HEK293 (cell line): ENCODE measurements around the gene VWC2L.

ENCODE experiments used
- PRDM6 ChIP-seq: fragments of 450-650 bp; formaldehyde crosslinking; IDR thresholded peaks from 2 replicates; pipeline ENCODE4 v1.5.1; 2017; ENCODE audit warnings: missing biosample characterization, missing genetic modification characterization
- REST ChIP-seq: fragments of 450-650 bp; formaldehyde crosslinking; IDR thresholded peaks from 2 replicates; pipeline ENCODE4 v1.5.1; 2016; ENCODE audit warnings: missing biosample characterization, missing genetic modification characterization
- WT1 ChIP-seq: fragments of 450-650 bp; formaldehyde crosslinking; IDR thresholded peaks from 2 replicates; pipeline ENCODE4 v1.5.1; 2016; ENCODE audit warnings: missing biosample characterization, missing genetic modification characterization
- YY1 ChIP-seq: fragments of 450-650 bp; formaldehyde crosslinking; IDR thresholded peaks from 2 replicates; pipeline ENCODE4 v1.5.1; 2018; ENCODE audit warnings: missing biosample characterization, missing genetic modification characterization
- ZBTB1 ChIP-seq: fragments of 450-650 bp; formaldehyde crosslinking; IDR thresholded peaks from 2 replicates; pipeline ENCODE4 v1.5.1; 2016; ENCODE audit warnings: missing biosample characterization, missing genetic modification characterization
- ZNF274 ChIP-seq, 2 experiments: fragments of 200-500 bp in 1 of 2; fragments of 450-650 bp in 1 of 2; sonication (Bioruptor generic) in 1 of 2; formaldehyde crosslinking in 1 of 2; IDR thresholded peaks; 2 replicates each; pipeline versions ENCODE4 v1.5.1 to v1.6.1; 2014 to 2016; ENCODE audit warnings: borderline replicate concordance in 1 of 2, inconsistent platforms in 1 of 2, low read length in 1 of 2, missing biosample characterization in 1 of 2, missing genetic modification characterization in 1 of 2
- ZNF580 ChIP-seq: fragments of 450-650 bp; formaldehyde crosslinking; IDR thresholded peaks from 2 replicates; pipeline ENCODE4 v1.5.1; 2016; ENCODE audit warnings: missing biosample characterization, missing genetic modification characterization
- TF ChIP-seq, protein P1 (sequence below): fragments of 450-650 bp; formaldehyde crosslinking; IDR thresholded peaks from 2 replicates; pipeline ENCODE4 v1.5.1; 2016; ENCODE audit warnings: missing biosample characterization, missing genetic modification characterization
- TF ChIP-seq, protein P2 (sequence below): fragments of 450-650 bp; formaldehyde crosslinking; IDR thresholded peaks from 2 replicates; pipeline ENCODE4 v1.5.1; 2016; ENCODE audit warnings: missing biosample characterization, missing genetic modification characterization, low read depth

DNA sequence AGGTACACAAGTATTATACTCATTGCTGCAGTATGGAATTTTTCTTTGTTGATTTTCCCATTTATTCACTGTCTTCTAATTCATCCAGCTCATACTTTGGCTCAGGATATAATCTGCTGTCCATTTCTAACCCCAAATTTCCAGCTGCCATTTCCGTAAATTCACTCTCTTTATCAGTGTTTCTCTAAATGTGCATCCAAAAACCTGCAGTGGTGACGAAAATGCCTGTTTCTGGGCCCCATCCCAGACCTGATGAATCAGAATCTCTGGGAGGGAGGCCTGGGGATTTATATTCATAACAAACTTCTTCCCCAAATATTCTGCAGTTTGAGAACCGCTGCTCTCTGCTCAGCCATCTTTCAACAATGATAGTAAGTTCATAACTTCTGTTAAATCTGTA is 86.6 kb downstream of the VWC2L start:
- no peak for TF ChIP-seq REST (tag by site-specific recombination)
- TF ChIP-seq, protein P1, sequence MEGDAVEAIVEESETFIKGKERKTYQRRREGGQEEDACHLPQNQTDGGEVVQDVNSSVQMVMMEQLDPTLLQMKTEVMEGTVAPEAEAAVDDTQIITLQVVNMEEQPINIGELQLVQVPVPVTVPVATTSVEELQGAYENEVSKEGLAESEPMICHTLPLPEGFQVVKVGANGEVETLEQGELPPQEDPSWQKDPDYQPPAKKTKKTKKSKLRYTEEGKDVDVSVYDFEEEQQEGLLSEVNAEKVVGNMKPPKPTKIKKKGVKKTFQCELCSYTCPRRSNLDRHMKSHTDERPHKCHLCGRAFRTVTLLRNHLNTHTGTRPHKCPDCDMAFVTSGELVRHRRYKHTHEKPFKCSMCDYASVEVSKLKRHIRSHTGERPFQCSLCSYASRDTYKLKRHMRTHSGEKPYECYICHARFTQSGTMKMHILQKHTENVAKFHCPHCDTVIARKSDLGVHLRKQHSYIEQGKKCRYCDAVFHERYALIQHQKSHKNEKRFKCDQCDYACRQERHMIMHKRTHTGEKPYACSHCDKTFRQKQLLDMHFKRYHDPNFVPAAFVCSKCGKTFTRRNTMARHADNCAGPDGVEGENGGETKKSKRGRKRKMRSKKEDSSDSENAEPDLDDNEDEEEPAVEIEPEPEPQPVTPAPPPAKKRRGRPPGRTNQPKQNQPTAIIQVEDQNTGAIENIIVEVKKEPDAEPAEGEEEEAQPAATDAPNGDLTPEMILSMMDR (tag by site-specific recombination), result no peak
- TF ChIP-seq ZBTB1, result no peak
- no peak for TF ChIP-seq ZNF580
- no peak for TF ChIP-seq YY1 (tag by site-specific recombination)
- no peak for TF ChIP-seq ZNF274 (IDR thresholded peaks at IDR 0.05; ENCODE audit: low read length)
- TF ChIP-seq ZNF274 (tag by site-specific recombination; IDR thresholded peaks at IDR 0.05; ENCODE audit: borderline replicate concordance), result no peak
- TF ChIP-seq, protein P2, sequence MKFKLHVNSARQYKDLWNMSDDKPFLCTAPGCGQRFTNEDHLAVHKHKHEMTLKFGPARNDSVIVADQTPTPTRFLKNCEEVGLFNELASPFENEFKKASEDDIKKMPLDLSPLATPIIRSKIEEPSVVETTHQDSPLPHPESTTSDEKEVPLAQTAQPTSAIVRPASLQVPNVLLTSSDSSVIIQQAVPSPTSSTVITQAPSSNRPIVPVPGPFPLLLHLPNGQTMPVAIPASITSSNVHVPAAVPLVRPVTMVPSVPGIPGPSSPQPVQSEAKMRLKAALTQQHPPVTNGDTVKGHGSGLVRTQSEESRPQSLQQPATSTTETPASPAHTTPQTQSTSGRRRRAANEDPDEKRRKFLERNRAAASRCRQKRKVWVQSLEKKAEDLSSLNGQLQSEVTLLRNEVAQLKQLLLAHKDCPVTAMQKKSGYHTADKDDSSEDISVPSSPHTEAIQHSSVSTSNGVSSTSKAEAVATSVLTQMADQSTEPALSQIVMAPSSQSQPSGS, result no peak
- TF ChIP-seq WT1 (tag by site-specific recombination), result no peak
- TF ChIP-seq PRDM6, result no peak
